DMS53 (cell line): ENCODE results near the gene SPRTN.

Experiments used
- DNase-seq: peaks from one replicate; lab custom pipeline; 2025; lab: John Stamatoyannopoulos, UW

The SPRTN gene

DNA sequence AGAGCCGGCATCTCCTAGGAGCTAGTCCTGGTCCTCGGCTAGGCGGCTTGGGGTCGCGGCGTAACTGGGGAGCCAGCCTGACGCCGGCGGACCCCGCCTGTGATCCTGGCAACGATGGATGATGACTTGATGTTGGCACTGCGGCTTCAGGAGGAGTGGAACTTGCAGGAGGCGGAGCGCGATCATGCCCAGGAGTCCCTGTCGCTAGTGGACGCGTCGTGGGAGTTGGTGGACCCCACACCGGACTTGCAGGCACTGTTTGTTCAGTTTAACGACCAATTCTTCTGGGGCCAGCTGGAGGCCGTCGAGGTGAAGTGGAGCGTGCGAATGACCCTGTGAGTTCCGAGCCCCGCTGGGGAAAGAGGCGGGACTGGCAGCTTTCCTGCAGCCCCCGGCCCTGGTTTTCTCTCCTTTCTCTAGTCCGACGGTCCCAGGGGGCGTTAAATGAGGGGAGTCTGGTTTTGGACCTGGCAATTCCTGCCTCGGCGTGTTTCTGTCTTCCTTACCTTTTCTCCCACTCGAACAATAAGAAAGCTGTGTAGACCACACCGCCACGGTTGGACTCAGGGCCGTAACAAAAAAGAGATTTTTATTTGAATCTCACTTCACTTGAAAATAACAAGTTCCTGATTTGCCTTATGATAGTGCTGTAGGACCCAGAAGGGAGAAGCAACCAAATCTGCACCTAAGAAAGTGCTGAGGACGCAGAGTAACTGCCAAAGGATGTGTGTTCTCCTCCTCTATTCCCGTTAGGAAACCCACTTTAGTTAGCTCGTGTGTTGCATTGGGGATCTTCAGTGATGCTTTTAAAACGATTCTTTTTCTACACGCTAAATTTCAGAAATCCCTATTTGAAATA lies at the start of gene SPRTN:
Gene SPRTN, plus strand, starts transcription at position 24 of the 859 bp plus-strand sequence. Its CDS starts 91 bp downstream, at position 115.
- DNase-seq: no peak

DNA sequence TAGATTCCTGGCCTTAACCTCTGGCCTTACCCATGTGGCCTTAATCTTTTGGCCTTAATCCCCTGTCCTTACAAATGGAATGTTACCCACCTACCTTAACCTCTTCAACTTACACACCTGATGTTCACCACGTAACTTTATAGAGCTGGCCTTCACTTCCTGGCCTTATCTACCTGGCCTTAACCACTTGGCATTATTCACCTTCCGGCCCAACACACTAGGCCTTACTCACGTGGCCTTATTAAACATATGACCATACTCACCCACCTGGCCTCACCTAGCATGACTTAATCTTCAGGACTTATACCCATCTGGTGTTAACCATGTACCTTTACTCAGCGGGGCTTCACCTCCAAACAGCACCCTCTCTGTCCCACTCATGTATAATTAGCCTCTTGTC lies 42.2 kb upstream of the SPRTN start:
- no peak for DNase-seq

DNA sequence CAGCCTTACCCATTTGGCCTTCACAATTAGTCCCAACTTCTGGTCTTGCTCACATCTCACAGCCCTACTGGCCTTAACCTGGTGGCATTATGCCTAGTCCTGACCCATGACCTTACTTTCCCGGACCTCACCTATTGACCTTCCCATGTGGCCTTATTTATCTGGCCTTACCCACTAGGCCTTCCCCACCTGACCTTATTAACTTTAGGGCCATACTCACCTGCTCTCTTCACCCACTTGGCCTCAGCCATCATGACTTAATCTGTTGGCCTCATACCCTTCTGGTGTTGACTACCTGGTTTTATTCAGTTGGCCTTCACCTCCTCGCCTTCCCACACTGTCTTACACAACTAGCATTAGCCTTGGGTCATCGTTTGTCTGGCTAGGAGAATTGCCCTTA lies 36.1 kb upstream of the SPRTN start:
- no peak for DNase-seq

GRCh38 chr1:231310391-231310934 lies 27.6 kb upstream of the SPRTN start:
- no peak for DNase-seq

- no peak for DNase-seq
Measured at GRCh38 chr1:231311720-231312431, 26.2 kb upstream of the SPRTN start.

GRCh38 chr1:231312432-231312788 lies 25.7 kb upstream of the SPRTN start:
- no peak for DNase-seq

- no peak for DNase-seq
Measured at GRCh38 chr1:231313661-231314060, 24.4 kb upstream of the SPRTN start.

- peak; percentile 61 for DNase-seq
Measured at GRCh38 chr1:231315887-231316286, 22.2 kb upstream of the SPRTN start.

DNA sequence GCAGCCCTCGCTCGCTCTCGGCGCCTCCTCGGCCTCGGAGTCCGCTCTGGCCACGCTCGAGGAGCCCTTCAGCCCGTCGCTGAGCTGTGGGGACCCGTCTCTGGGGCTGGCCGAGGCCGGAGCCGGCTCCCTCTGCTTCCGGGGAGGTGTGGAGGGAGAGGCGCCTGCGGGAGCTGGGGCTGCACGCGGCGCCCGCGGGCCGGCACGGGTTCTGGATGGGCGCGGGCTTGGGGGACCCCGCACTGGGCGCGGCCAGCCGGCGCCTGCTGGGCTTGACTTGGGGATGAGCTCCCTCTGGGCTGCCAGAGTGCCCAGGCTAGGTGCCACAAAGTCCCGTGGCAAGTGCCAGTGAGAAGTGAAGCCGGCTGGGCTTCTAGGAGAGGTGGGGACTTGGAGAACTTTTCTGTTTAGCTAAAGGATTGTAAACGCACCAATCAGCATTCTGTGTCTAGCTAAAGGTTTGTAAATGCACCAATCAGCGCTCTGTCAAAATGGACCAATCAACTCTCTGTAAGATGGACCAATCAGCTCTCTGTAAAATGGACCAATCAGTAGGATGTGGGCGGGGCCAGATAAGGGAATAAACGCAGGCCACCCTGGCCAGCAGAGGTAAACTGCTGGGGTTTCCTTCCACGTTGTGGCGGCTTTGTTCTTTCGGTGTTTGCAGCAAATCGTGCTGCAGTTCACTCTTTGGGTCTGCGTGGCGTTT lies 20.6 kb upstream of the SPRTN start:
- DNase-seq: no peak

GRCh38 chr1:231318015-231318355 lies 20.1 kb upstream of the SPRTN start:
- no peak for DNase-seq

GRCh38 chr1:231318568-231318967 lies 19.5 kb upstream of the SPRTN start:
- no peak for DNase-seq

- no peak for DNase-seq
Measured at GRCh38 chr1:231319080-231319479, 19.0 kb upstream of the SPRTN start.

DNA sequence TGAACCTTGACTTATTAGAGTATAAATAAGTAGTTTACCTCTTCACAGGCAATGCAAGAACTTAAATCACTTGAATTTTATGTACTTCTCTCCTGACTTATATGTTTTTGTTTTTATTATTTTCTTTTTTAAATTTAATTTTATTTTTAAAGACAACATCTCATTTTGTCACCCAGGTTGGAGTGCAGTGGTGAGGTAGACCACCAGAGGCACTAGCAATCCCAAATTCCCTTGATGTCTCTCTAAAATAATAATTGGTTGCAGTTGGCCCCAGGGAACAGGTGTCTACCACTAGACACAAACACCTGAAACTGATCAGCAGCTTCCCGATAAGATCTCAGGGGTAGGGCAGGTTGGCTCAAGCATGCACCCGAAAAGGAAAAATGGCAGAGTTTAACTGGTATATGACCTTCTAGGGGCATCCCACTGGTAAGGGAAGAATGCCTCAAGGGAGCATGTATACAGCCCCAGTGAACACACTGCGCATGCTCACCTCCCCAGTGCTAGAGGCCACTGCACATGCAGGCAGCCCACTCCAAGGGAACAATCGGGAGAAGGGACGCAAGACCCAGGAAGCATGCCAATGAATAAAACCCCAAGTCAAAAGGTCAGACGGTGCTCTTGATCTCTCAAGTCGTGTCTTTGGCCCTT lies 15.1 kb upstream of the SPRTN start:
- no peak for DNase-seq

- DNase-seq: no peak
Measured at GRCh38 chr1:231324660-231325059, 13.4 kb upstream of the SPRTN start.

GRCh38 chr1:231326248-231326647 lies 11.8 kb upstream of the SPRTN start:
- DNase-seq: no peak

GRCh38 chr1:231327617-231328016 lies 10.5 kb upstream of the SPRTN start:
- no peak for DNase-seq

DNA sequence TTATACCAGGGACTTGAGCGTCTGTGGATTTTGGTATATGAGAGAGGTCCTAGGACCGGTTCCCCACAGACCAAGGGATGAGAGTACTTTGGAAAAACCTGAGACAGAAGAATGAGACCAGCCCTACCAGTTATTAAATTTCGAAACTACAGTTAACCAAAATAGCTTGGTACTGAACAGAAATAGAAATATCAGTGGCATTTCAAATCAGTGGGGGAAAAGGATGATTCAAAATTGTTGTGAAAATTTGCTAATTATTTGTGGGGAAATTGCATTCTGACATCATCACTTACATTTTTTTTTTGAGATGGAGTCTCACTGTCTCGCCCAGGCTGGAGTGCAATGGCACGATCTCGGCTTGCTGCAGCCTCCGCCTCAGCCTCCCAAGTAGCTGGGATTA lies 8.6 kb upstream of the SPRTN start:
- no peak for DNase-seq

- DNase-seq: no peak
Measured at GRCh38 chr1:231332761-231333160, 5.3 kb upstream of the SPRTN start.

DNA sequence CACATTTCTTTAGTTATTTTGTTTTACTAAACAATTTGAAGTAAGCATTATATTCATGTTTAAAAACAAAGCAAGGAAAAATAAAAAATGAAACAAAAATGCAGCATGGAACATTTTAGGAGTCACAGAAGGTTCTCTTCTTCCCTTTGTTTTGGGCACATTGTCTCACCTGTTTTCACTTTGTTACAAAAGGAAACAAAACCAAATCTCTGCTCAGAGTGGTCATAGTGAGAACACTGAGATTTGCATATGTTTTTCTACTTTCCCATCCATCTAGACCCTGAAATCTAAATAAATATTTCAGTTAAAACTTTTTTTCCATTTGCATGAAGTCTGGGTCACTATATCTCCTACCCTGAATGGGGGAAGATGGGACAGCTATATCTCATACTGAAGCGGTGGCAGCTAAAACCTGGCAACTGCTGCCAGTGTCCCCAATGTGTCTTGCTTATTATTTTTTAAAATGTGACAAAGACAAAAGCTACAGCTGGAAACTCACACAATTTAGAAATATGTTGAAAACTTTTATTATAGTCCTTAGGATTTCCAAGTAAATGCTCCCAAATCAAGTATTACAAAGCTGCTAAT lies 3.9 kb upstream of the SPRTN start:
- no peak for DNase-seq

- DNase-seq: no peak
Measured at GRCh38 chr1:231334952-231335351, 3.1 kb upstream of the SPRTN start.

- peak; percentile 37 for DNase-seq
Measured at GRCh38 chr1:231335663-231336602, 2.2 kb upstream of the SPRTN start.
